Measurements from ENCODE around the gene GLYATL1. TPM values are rescaled to one million over a fixed set of nuclear protein-coding genes. Genes with fewer than 3 reads are reported as not detected.

The GLYATL1 gene
- total and polyA plus RNA-seq, 12 donors: 0.06 TPM; not detected in 11

DNA sequence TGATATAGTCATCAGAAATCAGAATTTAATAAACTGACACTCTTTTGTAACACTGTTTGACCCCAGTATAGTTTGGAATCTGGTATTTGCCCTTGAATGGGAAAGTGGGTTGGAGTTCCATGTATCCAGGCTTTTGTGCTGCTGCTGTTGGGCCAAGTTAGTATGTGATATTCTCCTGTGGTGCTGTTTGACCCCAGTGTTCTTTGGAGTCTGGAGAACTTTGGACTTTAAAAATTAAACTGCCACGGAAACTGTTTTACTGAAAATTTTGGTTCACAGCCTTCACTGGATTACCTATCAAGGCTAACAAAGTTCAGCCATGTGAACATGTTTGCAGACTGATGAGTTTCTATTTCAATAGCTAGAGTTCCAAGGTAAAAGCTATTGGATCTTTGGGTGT lies 740 bp downstream of the GLYATL1 start:
- no peak overlapping the region for H3K27ac ChIP-seq
- H3K27me3 ChIP-seq: peaks cover 0 to 8% (median 0%) of the 10 kb centered on the region in 7 donors
- no peak overlapping the region for H3K4me3 ChIP-seq
- intact Hi-C loops (cut with DNase I): no loop called here
- no peaks in the 10 kb centered on the region for H3K9me3 ChIP-seq
- TF ChIP-seq, protein P1, sequence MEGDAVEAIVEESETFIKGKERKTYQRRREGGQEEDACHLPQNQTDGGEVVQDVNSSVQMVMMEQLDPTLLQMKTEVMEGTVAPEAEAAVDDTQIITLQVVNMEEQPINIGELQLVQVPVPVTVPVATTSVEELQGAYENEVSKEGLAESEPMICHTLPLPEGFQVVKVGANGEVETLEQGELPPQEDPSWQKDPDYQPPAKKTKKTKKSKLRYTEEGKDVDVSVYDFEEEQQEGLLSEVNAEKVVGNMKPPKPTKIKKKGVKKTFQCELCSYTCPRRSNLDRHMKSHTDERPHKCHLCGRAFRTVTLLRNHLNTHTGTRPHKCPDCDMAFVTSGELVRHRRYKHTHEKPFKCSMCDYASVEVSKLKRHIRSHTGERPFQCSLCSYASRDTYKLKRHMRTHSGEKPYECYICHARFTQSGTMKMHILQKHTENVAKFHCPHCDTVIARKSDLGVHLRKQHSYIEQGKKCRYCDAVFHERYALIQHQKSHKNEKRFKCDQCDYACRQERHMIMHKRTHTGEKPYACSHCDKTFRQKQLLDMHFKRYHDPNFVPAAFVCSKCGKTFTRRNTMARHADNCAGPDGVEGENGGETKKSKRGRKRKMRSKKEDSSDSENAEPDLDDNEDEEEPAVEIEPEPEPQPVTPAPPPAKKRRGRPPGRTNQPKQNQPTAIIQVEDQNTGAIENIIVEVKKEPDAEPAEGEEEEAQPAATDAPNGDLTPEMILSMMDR (IDR thresholded peaks at IDR 0.05): no peak
- ATAC-seq: no peak
- H3K36me3 ChIP-seq: no peaks in the 10 kb centered on the region
- WGBS, 2 donors: 85 to 89% methylated on average over 1 of the region's 1 CpG
- no peaks in the 10 kb centered on the region for H3K4me1 ChIP-seq
- no peak for DNase-seq

DNA sequence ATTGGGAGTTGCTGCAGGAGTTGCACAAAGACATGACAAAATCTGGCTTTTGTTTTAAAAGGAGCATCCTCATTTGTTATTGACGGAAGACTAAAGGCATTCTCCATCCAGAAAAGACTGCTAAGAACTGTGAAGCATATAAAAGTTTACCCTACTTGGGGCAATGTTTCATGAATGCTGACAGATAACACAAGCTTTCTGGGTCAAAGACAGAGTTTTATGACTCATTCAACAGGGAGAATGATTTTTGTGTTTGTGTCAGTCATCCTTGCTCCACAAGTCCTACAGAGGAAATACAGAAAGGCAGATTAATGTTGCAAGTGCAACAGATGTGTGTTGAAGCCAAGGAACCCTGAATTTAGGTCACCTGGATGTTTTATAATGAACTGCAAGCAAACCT lies 2.5 kb downstream of the GLYATL1 start:
- Histone ChIP-seq H3K9me3 (no peaks in the 10 kb centered on the region), H3K4me1 (no peaks in the 10 kb centered on the region), H3K27ac (no peak overlapping the region), H3K27me3 (peaks cover 0 to 8% (median 0%) of the 10 kb centered on the region in 7 donors), H3K4me3 (no peak overlapping the region), H3K36me3 (no peaks in the 10 kb centered on the region)
- DNase-seq (no peak), ATAC-seq (no peak)
- 91 to 95% methylated on average over 1 of the region's 1 CpG for WGBS, 2 donors
- intact Hi-C loops (cut with DNase I): no loop called here
- TF ChIP-seq, protein P1 (IDR thresholded peaks at IDR 0.05): no peak

DNA sequence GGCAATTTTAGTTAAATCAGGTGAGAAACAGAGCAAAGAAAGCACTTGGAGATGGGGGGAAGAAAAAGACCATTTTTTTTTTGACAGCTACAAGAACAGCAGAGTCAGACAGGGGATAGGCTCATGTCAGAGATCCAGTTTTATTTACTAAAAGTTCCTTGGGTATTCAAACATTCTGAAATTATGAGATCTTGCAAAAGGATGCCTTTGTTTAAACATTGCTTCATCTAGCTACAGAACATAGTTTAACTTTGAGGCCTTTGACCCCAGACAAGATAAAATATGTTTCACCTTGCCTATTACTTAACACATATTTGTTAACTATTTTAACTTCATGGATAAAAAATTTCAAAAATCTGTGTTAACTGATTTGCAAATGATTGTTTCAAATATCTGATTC lies 6.4 kb downstream of the GLYATL1 start:
- H3K36me3 ChIP-seq: no peaks in the 10 kb centered on the region
- TF ChIP-seq, protein P1 (IDR thresholded peaks at IDR 0.05): no peak
- intact Hi-C loops (cut with DNase I): no loop called here
- no peaks in the 10 kb centered on the region for H3K4me1 ChIP-seq
- peaks cover 0 to 8% (median 0%) of the 10 kb centered on the region in 7 donors for H3K27me3 ChIP-seq
- H3K27ac ChIP-seq: no peak overlapping the region
- H3K9me3 ChIP-seq: no peaks in the 10 kb centered on the region
- no peak overlapping the region for H3K4me3 ChIP-seq
- ATAC-seq (no peak), DNase-seq (no peak)

DNA sequence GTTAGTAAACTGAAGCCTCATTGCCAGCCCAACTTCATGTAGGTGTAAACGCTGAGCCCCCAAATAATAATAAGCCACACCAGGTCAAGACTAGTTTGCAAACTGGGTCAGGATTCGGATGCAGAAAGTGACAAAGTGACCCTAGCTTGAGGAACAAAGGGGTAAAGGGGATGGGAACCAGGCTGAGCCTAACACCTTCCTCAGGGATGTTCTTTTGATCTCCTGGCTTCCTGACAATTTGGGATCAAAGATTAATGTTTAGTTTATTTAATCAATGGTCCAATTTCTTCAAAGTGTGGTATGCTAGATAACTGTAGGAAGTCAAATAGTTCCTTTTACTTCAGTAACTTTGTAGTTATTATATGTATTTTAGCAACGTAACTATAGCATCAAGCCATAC lies 9.9 kb downstream of the GLYATL1 start:
- no peaks in the 10 kb centered on the region for H3K4me1 ChIP-seq
- no peak for ATAC-seq
- WGBS, 2 donors: 72 to 77% methylated on average over 3 of the region's 3 CpGs
- TF ChIP-seq, protein P1 (IDR thresholded peaks at IDR 0.05): no peak
- no peak for DNase-seq
- H3K36me3 ChIP-seq: no peaks in the 10 kb centered on the region
- intact Hi-C loops (cut with DNase I): no loop called here
- no peaks in the 10 kb centered on the region for H3K9me3 ChIP-seq
- H3K4me3 ChIP-seq: no peak overlapping the region
- no peak overlapping the region for H3K27ac ChIP-seq
- peaks cover 0 to 8% (median 0%) of the 10 kb centered on the region in 7 donors for H3K27me3 ChIP-seq
